Epithelial cell of esophagus (primary cell): ENCODE results near the gene CBL.
"Not testable (repeated sequence)": the region's sequence is repeated elsewhere in the genome, so short reads cannot be mapped to it uniquely, and the experiment has no call there.

Source experiments
- DNase-seq: peaks from one replicate; pipeline ENCODE4 v3.0.0; 2010; ENCODE audit warnings: low read depth
- H3K4me3 ChIP-seq: 2 replicates; pipeline ENCODE4 v1.5.1; 2011; ENCODE audit warnings: mild to moderate bottlenecking, low read length, control low read depth
- CTCF ChIP-seq: IDR thresholded peaks from 2 replicates; pipeline ENCODE4 v1.5.1; 2011; ENCODE audit warnings: low read depth, mild to moderate bottlenecking, low read length, control low read depth, inconsistent platforms; ENCODE audit not compliant: insufficient read depth; ENCODE audit errors: missing control alignments

CBL gene

DNA sequence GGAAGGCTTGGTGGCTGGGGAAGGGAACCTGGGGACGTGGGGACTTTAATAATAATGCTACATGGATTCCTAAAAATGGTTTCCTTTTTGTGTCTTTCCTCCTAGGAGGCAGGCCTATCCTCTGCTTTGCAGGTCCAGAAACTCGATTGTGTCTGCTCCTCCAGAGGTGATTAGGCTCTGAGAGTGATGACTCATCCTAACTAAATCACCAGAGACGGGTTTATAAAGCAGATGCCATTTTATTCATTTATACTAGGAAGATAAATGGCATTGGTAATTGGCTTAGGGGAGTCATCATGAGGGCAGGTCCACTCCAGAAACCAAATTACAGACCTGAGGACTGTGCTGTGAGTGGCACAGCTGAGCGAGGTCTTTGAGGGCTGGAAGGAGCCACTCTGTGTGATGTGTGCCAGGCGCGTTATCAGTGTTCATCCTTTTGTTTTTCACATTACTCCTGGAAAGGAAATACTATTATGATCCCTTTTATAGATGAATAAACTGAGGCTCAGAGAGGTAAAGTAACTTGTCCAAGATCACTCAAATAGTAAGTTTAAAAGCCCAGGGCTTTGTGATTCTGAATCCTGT lies 30.6 kb upstream of the CBL start:
- peak; percentile 41 for DNase-seq
- no peak for TF ChIP-seq CTCF
- no peak overlapping the region for H3K4me3 ChIP-seq

DNA sequence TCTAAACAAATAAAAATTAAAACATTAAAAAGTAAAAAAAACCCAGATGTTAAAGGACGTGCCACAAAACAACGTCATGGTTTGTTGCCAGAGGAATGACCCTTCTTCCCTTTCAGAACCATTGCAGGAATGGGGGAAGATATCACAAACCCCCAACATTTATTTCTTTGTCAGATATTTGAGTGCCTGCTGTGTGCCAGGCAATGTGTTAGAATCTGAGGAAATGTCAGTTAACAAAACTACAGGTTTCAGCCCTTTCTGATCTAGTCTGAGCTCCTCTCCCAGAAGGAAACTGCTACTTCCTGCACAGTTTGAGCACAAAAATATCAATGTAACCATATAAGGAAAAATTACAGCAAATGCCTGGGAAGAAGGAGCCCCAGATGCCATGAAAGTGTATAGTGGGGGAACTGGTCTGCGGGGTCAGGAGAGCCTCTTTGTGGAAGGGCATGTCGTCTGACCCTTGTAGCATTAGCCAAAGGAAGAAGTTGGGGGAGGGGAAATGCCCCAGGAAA lies 27.9 kb upstream of the CBL start:
- no peak overlapping the region for H3K4me3 ChIP-seq
- no peak for DNase-seq
- TF ChIP-seq CTCF: no peak

GRCh38 chr11:119179342-119179741 lies 26.8 kb upstream of the CBL start:
- DNase-seq: no peak
- no peak for TF ChIP-seq CTCF

DNA sequence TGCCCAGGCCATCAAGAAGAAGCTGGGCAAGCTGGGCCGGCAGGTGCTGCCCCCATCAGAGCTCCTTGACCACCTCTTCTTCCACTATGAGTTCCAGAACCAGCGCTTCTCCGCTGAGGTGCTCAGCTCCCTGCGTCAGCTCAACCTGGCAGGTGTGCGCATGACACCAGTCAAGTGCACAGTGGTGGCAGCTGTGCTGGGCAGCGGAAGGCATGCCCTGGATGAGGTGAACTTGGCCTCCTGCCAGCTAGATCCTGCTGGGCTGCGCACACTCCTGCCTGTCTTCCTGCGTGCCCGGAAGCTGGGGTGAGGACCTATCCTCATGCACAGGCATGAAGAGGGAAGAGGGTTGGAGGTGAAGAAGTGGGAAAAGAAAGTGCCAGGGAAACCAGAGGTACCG lies 26.2 kb upstream of the CBL start:
- DNase-seq: no peak
- no peak overlapping the region for H3K4me3 ChIP-seq
- TF ChIP-seq CTCF: no peak

More at GRCh38 chr11:119179342-119179741, 26.8 kb upstream of the CBL start:
- no peak overlapping the region for H3K4me3 ChIP-seq

GRCh38 chr11:119180729-119181676 lies 25.1 kb upstream of the CBL start:
- no peak for DNase-seq
- no peak for TF ChIP-seq CTCF
- no peak overlapping the region for H3K4me3 ChIP-seq

GRCh38 chr11:119181677-119182412 lies 24.3 kb upstream of the CBL start:
- H3K4me3 ChIP-seq: no peak overlapping the region
- DNase-seq: no peak
- TF ChIP-seq CTCF: no peak

DNA sequence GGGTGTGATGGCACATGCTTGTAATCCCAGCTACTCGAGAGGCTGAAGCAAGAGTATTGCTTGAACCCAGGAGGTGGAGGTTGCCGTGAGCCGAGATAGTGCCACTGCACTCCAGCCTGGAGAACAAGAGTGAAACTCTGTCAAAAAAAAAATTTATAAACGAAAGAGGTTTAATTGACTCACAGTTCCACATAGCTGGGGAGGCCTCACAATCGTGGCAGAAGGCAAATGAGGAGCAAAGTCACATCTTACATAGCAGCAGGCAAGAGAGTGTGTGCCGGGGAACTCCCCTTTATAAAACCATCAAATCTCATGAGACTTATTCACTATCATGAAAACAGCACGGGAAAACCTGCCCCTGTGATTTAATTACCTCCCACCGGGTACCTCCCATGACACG lies 21.7 kb upstream of the CBL start:
- not testable (repeated sequence) for DNase-seq, H3K4me3 ChIP-seq
